A673 (cell line): ENCODE data around the gene PCBP1.

Source experiments
- CTCF ChIP-seq: fragments of 300-800, 200-600 bp; sonication (generic); conservative IDR thresholded peaks from 2 replicates; pipeline ENCODE4 v1.5.1; 2017; ENCODE audit warnings: low read depth, mild to moderate bottlenecking, antibody characterized with exemption, low read length, moderate library complexity, mixed read lengths
- EZH2 ChIP-seq: fragments of 200-600 bp; sonication (generic); IDR thresholded peaks from 2 replicates; pipeline ENCODE4 v1.6.1; 2017; ENCODE audit warnings: borderline replicate concordance, low read depth, mild to moderate bottlenecking, mixed read lengths, antibody characterized with exemption, low read length; ENCODE audit not compliant: poor library complexity, severe bottlenecking

GRCh38 chr2:70087702-70088597 lies 673 bp downstream of the PCBP1 start:
- TF ChIP-seq CTCF (no peak), EZH2 (no peak)
